ENCODE results near the gene CD22.

GRCh38 chr19:35378356-35378755, 49.4 kb downstream of the CD22 start:
- TF ChIP-seq EZH2phosphoT487 (IDR thresholded peaks at IDR 0.05; ENCODE audit: low read depth) (no peak), CTCF (IDR thresholded peaks at IDR 0.05; ENCODE audit: low read depth, low read length) (no peak)
